Smooth muscle cell (in vitro differentiated cells): ENCODE results near the gene THSD7A. TPM values are rescaled to one million over a fixed set of nuclear protein-coding genes. Genes with fewer than 3 reads are reported as not detected.

Experiments used
- DNase-seq: peaks from one replicate; lab custom pipeline; 2025; ENCODE audit not compliant: unreplicated experiment; lab: John Stamatoyannopoulos, UW
- H2AFZ ChIP-seq: fragments of 200-600 bp; sonication (generic); 2 replicates; pipeline ENCODE4 v1.6.0; 2016; ENCODE audit warnings: antibody characterized with exemption, low read depth, mild to moderate bottlenecking
- H3F3A ChIP-seq: fragments of 200-600 bp; sonication (generic); 2 replicates; pipeline ENCODE4 v1.6.0; 2017; ENCODE audit warnings: antibody characterized with exemption, low read depth
- H3K27ac ChIP-seq: fragments of 200-600 bp; sonication (generic); 2 replicates; pipeline ENCODE4 v1.5.1; 2016; ENCODE audit warnings: low read depth, mild to moderate bottlenecking
- H3K27me3 ChIP-seq: fragments of 200-600 bp; sonication (generic); 2 replicates; pipeline ENCODE4 v1.6.1; 2016; ENCODE audit warnings: low read depth, mild to moderate bottlenecking
- H3K36me3 ChIP-seq: fragments of 200-600 bp; sonication (generic); 2 replicates; pipeline ENCODE4 v1.5.1; 2016; ENCODE audit warnings: low read depth
- H3K4me1 ChIP-seq: fragments of 200-600 bp; sonication (generic); 2 replicates; pipeline ENCODE4 v1.5.1; 2016; ENCODE audit warnings: low read depth
- H3K4me2 ChIP-seq: fragments of 200-600 bp; sonication (generic); 2 replicates; pipeline ENCODE4 v1.6.0; 2016; ENCODE audit warnings: mild to moderate bottlenecking
- H3K4me3 ChIP-seq: fragments of 200-600 bp; sonication (generic); 2 replicates; pipeline ENCODE4 v1.5.1; 2016; ENCODE audit warnings: mild to moderate bottlenecking
- H3K79me2 ChIP-seq: fragments of 200-600 bp; sonication (generic); 2 replicates; pipeline ENCODE4 v1.6.0; 2016; ENCODE audit warnings: low read depth, mild to moderate bottlenecking
- H3K9ac ChIP-seq: fragments of 200-600 bp; sonication (generic); 2 replicates; pipeline ENCODE4 v1.6.0; 2016; ENCODE audit warnings: low read depth
- H3K9me3 ChIP-seq: fragments of 200-600 bp; sonication (generic); replicated peaks from 2 replicates; pipeline ENCODE4 v1.5.1; 2016; ENCODE audit warnings: low read depth
- H4K20me1 ChIP-seq: fragments of 200-600 bp; sonication (generic); 2 replicates; pipeline ENCODE4 v1.6.0; 2016; ENCODE audit warnings: low read depth
- WGBS: methylation state at CpG from one replicate; pipeline ENCODE4 v1.1.7; 2016; ENCODE audit warnings: low lambda C conversion rate; 5-methylcytosine and 5-hydroxymethylcytosine counted together
- polyA plus RNA-seq: library from polyadenylated mRNA; unstranded; fragments of >200 nt; fragmentation: Nextera tagmentation; extraction: Ambion mirVana; gene quantifications from 2 replicates; pipeline ENCODE4 v1.2.1, GENCODE V29; 2016
- total RNA-seq: library from RNA; depleted of rRNA; stranded (reverse); fragments of >200 nt; gene quantifications from 2 replicates; pipeline ENCODE4 v1.2.3, GENCODE V29; 2014
- TF ChIP-seq, protein P1 (sequence below): fragments of 200-600 bp; sonication (generic); IDR thresholded peaks from 2 replicates; pipeline ENCODE4 v1.5.1; 2017; ENCODE audit warnings: borderline replicate concordance, mild to moderate bottlenecking, antibody characterized with exemption; ENCODE audit not compliant: insufficient read depth, poor library complexity, severe bottlenecking

The THSD7A gene
- total and polyA plus RNA-seq, 2 experiments from 2014 or later, result 1.7 to 2.7 TPM

DNA sequence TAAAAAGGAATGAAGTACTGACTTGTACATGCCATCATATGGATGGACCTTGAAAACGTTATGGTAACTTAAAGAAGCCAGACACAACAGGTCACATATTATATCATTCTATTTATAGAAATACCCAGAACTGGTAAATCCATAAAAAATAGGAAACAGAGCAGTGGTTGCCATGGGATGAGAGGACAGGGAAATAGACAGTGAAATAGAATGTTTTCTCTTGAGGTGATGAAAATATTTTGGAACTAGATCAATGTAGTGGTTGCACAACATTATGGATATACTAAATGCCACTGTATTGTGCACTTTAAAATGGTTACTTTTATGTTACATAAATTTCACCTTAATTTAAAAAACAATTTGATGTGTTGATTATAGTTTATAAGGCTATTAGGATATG, 318.5 kb downstream of the THSD7A start:
- Histone ChIP-seq H3K4me3 (no peak overlapping the region), H2AFZ (no peak overlapping the region), H3K9ac (no peak overlapping the region), H3F3A (no peaks in the 10 kb centered on the region), H3K36me3 (no peaks in the 10 kb centered on the region), H3K4me1 (no peaks in the 10 kb centered on the region), H3K9me3 (no peaks in the 10 kb centered on the region), H3K27ac (no peak overlapping the region), H3K4me2 (no peak overlapping the region), H3K79me2 (no peaks in the 10 kb centered on the region), H4K20me1 (no peaks in the 10 kb centered on the region), H3K27me3 (no peaks in the 10 kb centered on the region)
- 88% methylated on average over 1 of the region's 1 CpG for WGBS
- TF ChIP-seq, protein P1, sequence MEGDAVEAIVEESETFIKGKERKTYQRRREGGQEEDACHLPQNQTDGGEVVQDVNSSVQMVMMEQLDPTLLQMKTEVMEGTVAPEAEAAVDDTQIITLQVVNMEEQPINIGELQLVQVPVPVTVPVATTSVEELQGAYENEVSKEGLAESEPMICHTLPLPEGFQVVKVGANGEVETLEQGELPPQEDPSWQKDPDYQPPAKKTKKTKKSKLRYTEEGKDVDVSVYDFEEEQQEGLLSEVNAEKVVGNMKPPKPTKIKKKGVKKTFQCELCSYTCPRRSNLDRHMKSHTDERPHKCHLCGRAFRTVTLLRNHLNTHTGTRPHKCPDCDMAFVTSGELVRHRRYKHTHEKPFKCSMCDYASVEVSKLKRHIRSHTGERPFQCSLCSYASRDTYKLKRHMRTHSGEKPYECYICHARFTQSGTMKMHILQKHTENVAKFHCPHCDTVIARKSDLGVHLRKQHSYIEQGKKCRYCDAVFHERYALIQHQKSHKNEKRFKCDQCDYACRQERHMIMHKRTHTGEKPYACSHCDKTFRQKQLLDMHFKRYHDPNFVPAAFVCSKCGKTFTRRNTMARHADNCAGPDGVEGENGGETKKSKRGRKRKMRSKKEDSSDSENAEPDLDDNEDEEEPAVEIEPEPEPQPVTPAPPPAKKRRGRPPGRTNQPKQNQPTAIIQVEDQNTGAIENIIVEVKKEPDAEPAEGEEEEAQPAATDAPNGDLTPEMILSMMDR, result no peak
- DNase-seq, result no peak

GRCh38 chr7:11507929-11508328, 324.1 kb downstream of the THSD7A start:
- Histone ChIP-seq H3K27ac (no peak overlapping the region), H3K4me3 (no peak overlapping the region), H3F3A (no peaks in the 10 kb centered on the region), H3K36me3 (no peaks in the 10 kb centered on the region), H4K20me1 (no peaks in the 10 kb centered on the region), H3K27me3 (no peaks in the 10 kb centered on the region), H3K9ac (no peak overlapping the region), H3K4me2 (no peak overlapping the region), H3K79me2 (no peaks in the 10 kb centered on the region), H3K4me1 (peaks cover 6% of the 10 kb centered on the region), H2AFZ (no peak overlapping the region), H3K9me3 (no peaks in the 10 kb centered on the region)
- TF ChIP-seq, protein P1, result no peak
- DNase-seq, result no peak
- WGBS, result 91% methylated on average over 1 of the region's 1 CpG

DNA sequence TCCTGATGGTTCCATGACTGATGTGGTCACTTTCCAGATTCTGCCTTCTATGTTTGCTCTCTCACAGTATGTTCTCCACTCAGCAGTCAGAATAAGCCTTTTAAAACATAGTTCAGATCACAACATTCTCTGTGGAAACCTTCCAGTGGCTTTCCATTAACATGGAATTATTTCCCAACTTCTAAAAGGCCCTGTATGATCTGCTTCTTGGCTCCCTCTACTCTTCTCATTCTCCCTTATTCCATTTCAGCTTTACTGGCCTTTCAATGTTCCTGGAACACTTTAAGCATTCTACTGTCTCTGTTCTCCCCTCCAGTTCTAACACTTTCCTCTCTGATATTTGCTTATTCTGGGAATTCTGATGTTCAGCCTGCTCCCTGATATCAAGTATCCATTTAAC, 325.6 kb downstream of the THSD7A start:
- Histone ChIP-seq H3K27me3 (no peaks in the 10 kb centered on the region), H3K4me2 (no peak overlapping the region), H4K20me1 (no peaks in the 10 kb centered on the region), H3K9me3 (no peaks in the 10 kb centered on the region), H3K4me3 (no peak overlapping the region), H3F3A (no peaks in the 10 kb centered on the region), H3K9ac (no peak overlapping the region), H3K79me2 (no peaks in the 10 kb centered on the region), H3K27ac (no peak overlapping the region), H2AFZ (no peak overlapping the region), H3K4me1 (peaks cover 6% of the 10 kb centered on the region), H3K36me3 (no peaks in the 10 kb centered on the region)
- TF ChIP-seq, protein P1, result no peak
- no peak for DNase-seq

- Histone ChIP-seq H3K4me3 (no peak overlapping the region), H3K79me2 (no peaks in the 10 kb centered on the region), H3K4me1 (peaks cover 6% of the 10 kb centered on the region), H3K9me3 (no peaks in the 10 kb centered on the region), H3K27ac (no peak overlapping the region), H3K27me3 (no peaks in the 10 kb centered on the region), H3K36me3 (no peaks in the 10 kb centered on the region), H3K9ac (no peak overlapping the region), H4K20me1 (no peaks in the 10 kb centered on the region), H2AFZ (no peak overlapping the region), H3F3A (no peaks in the 10 kb centered on the region), H3K4me2 (no peak overlapping the region)
- 78% methylated on average over 3 of the region's 3 CpGs for WGBS
- DNase-seq, result no peak
- TF ChIP-seq, protein P1, result no peak
Measured at GRCh38 chr7:11505471-11505985, 326.5 kb downstream of the THSD7A start.
